NCI-H2227 (cell line): Measurements from ENCODE around the gene PLD1.
A peak's percentile ranks its signal among the peaks of the same experiment; 100 is the strongest.

Source experiments
- DNase-seq: peaks from one replicate; lab custom pipeline; 2025; ENCODE audit not compliant: unreplicated experiment; lab: John Stamatoyannopoulos, UW

Gene PLD1

DNA sequence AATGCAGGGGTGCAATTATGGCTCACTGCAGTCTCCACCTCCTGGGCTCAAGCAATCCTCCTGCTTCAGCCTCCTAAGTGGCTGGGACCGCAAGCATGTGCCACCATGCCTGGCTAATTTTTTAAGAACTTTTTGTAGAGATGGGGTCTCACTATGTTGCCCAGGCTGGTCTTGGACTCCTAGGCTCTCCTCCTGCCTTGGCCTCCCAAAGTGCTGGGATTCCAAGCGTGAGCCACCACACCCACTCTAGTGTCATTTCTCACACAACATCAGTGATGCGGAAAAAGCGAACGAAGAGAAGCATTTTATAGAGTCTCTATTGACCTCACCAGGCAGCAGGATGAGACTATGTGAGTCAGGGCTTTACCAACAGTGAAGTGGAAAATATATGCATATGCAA is 137.7 kb downstream of the PLD1 start:
- no peak for DNase-seq

DNA sequence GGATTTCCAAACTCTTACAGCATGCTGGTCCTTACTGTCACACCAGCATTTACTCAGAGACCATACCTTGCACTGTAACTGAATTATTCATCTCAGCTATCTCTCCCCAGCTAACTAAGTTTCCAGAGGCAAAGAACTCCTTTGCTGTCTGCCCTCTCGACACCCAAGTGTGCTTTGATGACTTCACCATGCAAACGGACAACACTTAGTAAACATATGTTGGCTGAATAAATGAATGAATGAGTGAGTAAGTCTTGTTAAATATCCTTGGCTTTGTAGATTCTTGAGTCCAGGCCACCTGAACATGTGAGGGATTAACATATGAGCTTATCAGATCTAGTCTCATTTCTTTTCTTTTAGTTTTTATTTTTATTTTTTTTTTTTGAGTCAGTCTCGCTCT is 138.2 kb downstream of the PLD1 start:
- DNase-seq: no peak

DNA sequence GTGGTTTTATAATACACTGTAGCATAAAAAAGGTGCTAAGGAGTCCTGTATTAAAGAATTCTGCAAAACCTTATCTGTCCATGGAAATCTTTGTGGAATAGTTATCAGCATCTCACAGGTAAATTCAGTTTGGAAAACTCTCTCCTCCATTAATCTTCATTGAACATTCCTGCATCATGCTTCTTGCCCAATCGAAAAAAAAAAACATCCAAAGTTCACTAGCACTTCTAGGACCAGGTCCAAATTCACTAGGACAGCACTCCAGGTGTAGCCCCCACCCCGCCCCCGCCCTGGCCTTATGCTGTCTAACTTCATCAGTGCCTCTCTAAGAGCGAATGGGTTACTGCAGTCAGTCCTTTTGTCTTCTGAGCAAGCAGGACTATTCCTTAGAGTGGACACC is 138.6 kb downstream of the PLD1 start:
- no peak for DNase-seq

DNA sequence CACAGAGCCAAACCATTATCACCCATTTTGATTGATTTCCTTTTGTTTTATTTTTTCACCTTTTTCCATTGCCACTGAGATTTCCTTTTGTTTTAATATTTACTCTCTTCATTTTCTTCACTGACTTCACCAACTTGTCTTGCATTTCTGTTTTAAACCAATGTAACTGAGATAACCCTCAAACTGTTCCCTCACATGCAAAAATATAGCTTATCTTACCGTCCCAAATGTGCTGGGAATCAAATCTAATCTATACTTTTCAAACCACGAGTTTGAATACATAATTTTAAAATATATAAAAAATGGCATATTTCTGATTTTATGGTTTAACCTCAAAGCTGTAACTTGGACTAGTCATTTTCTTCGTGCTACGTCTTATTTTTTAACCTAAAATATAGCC is 143.8 kb downstream of the PLD1 start:
- no peak for DNase-seq

DNA sequence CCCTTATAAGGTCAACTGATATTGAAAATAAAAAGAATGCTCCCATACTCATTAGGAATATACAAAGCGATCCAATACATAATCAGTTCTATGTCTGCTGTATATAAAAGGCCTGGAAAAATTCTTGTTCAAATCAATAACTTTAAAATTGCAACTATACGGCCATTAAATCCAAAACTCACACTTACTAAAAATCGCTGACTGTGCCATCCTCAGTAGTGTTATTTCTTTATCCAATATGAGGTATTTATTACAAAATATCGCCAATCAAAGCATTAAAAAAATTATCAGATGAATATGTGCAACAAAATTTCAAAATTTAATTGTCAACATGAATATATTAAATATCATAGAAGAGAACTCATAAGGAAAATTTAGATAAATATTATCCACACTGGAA is 146.5 kb downstream of the PLD1 start:
- DNase-seq: no peak

DNA sequence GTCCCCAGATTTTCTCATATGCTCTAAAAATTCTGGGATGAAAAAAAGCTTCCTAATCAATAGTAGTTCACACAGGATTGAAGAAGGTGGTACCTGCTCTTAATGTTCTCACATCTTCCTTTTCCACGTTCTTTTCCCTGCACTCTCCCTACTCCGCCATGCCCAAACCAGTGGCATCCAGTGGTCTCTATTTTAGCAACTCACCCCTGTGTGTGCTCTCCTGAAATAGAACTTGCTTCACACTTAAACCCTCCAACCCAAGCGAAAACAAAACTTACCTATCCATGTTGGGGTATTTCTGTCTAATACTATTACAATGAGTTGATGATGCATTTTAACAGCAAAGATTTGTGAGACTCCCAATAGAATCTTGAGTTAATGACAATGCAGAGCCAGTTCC is 148.8 kb downstream of the PLD1 start:
- no peak for DNase-seq

DNA sequence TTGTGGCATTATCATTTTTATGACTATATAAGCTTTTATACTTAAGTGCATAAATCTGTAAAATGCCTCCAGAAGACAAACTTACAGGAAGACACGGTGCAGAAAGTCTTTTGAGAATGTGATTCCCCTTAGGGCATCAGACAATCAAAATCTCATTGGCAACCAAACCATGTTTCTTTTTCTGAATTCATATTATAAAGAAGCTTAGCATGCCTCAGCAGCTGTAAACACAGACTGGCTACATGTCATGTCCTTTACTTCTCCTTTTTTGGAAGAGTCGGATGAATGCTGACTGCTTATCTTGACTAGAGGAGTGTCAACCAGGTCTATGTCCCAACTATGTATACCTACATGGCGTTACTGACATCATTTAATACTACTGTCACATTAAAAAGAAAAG is 150.1 kb downstream of the PLD1 start:
- no peak for DNase-seq

DNA sequence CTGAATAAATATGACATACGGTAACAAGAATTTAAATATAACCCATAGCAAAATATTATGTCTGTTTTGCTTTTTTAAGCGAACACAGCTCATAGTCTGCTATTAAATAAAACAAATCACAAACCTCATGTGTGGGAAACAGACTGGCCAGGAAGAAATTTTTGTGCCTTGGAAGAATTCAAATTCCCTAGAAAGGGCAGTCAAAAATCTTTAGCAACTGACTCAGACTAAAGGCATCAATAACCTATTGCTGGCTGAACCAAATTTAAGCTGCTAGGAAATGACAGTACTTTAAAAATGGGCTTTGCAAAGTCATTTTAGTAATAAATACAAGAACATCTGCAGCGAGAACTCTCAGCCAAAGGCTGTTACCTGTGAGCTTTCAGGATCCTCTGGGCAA is 151.4 kb downstream of the PLD1 start:
- no peak for DNase-seq

DNA sequence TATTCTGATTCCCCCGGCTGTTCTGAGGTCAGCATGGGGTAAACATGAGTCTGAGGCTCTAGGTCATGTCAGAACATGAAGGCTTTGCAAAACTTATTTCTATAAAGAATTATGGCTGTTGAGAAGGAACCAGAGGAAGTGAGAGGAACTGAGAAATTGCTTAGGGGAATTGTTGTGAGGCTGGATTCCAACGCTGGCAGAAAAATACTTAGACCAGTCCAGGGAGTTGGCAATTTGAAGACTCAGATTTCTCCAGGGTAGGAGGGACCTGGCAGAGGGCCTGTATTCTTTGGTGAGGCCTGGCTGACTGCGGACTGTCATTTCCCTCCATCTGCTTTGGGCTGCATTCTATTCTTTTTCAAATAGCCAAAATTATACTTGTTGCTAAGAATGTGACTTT is 155.5 kb downstream of the PLD1 start:
- DNase-seq: no peak

DNA sequence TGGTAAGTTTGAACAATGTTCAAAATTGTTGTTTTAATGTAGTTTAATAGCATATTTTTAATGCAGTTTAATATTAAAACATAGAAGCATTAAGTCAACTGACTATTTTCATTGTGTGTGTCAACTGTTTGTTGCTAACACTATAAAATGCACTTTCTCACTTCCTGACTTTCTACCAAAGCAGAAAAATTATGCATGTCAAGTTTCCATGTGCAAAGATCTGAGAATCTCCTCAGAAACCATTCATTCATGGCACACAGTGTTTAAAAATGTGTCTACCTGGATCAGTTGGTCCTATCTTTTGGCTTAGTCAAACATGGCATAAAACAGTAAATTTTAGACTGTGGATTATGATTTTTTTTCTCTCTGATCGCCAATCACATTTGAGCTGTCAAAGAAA is 156.0 kb downstream of the PLD1 start:
- no peak for DNase-seq

DNA sequence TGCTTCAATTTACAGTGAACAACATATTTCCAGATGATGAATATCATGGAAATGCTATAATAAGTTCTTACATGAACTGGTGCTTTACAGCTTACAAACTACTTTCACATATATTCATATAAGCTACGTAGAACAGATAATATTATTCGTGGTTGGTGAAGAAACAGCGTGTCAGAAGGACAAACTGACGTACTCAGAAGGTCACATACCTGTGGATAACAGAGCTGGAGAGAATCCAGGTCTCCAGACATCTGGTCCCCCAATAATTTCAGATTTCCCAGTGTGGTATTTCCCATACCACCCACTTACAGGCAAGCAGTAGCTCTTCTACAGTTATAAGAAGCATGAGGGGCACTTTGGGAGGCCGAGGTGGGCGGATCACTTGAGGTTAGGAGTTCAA is 156.6 kb downstream of the PLD1 start:
- DNase-seq: no peak

DNA sequence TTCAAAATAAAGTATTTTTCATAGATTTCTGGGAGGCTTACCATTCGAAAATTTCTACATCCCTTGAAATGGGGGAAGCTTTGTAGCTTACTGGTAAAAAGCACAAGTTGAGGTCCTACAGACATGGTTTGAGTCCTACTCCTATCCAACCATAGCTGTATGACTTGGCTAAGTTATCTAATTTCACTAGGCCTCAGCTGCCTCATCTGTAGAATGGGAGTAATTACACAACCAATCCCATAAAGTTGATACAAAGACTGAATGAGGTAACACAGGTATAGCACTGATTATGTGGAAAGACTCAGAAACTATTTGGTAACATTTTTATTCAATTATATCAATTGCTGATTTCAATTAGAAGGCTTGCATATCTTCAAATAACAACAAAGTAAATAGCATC is 157.4 kb downstream of the PLD1 start:
- DNase-seq: no peak

DNA sequence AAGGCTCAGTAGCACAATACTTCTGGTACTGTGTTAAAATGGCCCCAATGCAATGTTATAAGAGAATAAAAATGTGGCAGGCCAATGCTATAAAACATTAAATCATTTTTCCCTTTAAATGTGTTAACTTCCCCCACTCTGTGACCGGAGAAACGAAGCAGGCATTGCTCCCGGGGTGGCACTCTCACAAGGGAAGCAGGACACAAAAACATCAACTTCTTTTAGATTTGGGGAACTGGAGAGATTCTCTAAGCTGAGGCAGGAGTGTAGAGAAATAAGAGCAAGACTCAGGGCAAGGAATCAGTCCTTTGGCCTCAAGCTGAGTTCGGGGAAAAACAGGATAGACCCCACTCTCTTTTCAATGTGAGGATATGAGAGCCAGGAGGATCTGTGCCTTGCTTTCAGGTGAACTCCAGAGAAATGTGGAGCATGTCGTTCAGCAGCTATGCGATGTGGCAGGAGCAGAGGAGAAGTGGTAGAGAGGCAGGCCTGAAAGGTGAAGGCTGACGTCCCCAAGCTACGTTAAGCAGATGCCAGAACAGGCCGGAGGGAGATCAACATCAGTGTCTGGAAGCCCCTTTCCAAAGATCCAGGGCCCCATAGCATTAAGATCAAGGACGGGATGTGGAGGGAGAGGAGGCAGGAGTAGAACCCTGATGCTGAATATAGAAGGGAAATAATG is 160.2 kb downstream of the PLD1 start:
- no peak for DNase-seq

DNA sequence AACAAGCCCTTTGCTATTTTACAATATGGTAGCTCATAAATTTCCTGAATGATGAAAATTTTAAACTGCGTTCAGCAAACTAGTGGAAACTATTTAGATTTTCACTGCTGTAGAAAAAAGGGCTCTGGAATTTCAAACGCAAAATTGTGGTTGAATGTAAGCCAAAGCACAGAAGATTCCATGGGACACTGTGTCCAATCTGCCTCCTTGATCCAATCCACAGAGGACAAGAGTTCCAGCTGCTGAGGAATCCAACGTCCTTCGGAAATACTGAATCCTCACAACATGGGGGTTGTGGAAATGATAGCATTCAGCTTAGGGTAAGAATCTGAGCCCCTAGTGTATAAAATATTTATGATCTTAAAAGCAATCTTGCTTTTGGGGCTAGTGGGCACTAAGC is 161.0 kb downstream of the PLD1 start:
- no peak for DNase-seq

DNA sequence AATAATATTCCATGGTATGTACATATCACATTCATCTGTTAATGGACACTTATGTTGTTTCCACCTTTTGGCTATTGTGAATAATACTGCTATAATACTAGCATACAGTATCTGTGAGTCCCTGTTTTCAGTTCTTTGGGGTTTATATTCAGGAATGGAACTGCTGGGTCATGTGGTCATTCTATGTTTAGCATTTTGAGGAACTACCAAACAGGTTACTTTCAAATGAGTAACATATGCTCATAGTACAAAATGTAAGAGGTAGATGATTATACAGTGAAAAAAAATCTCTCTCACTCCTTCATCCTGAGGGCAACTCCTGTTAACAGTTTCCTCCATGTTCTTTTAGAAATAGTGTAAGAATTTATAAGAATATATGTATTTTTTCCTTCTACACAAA is 162.2 kb downstream of the PLD1 start:
- DNase-seq: no peak

DNA sequence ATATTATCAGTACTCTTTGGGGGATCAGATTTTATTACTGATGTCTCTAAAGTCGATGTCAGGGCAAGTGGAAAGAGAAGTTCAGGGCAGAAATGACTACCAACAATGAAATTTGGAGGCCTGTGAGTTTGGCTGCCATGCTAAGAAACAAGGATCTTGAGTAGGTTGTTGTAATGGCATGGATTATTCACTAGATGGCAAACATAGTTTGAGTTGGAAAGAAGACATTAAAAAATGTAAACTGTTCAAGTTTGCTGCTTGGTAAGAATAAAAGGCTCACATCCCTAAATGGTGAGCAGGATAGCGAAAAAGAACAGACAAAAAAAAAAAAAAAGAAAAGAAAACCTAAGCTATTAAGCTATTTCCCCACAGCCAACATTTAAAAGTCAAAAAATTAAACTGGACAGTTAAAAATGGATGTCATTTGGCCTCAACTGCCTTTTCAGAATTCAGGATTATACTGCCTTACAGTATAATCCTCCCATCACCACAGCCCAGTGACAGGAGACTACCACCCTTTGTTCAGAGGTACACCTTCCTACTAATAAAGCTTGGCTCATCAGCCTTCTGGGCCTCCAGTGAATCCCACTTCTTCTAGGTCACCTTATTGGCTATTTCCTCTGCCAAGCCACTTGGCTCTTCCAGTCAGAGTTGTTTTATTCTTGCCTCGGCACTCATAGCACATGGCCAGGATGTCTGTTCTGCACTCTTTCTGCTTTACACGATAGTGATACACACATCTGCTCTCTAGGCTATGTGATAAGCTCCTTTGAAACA is 163.7 kb downstream of the PLD1 start:
- peak; percentile 55 for DNase-seq

DNA sequence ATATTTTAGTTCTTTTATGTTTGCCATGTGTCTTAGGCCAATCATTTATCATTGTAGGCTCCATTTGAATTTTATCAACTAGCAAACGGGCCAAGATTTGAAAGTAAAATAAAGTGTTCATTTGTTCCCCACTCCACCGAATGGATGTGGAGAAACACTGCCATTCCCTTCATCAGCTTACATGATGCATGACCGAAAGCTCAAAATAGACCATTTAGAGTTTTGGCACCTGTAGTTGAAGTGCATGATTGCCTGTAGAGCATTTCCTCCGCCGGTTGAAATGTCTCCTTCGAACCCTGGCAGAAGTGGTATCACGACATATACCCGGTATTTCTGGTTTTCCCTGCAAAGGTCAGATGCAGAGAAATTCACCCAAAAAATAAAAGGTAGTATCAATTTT is 165.6 kb downstream of the PLD1 start:
- no peak for DNase-seq

DNA sequence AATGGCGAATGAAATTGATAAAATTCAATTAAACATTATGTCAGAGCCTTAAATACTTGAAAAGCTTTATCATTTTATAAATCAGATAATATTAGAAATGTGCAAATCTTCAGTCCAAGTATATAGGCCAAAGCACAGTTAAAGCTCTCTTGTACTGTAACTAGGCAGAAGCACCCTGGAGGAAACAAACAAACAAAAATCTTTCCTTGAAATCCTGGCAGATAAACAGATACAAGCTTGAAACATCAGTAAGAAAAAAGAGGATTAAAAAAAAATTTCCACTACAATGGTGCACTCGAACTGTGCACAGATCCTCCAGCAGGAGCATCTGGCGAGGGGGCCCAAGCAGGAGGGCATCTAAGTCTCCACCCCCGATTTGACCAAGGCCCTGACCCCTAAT is 166.6 kb downstream of the PLD1 start:
- no peak for DNase-seq

DNA sequence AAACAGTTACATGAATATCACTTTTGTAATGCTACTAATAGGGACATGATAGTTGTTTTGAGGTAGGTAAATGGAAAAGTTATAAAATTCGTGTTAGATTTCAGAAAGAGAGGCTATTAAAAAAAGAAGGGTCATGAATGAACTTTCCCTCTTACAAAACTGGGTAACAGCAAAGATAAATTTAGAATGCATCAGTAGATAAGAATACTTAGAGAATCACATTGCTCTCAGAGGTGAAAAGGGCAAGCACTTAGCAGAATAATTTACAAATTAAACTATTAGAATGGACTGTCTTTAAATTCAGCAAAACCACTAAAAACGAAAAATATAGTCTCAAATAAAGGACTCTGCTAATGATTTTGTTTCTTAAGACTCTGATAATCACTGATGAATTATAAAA is 167.2 kb downstream of the PLD1 start:
- DNase-seq: no peak

DNA sequence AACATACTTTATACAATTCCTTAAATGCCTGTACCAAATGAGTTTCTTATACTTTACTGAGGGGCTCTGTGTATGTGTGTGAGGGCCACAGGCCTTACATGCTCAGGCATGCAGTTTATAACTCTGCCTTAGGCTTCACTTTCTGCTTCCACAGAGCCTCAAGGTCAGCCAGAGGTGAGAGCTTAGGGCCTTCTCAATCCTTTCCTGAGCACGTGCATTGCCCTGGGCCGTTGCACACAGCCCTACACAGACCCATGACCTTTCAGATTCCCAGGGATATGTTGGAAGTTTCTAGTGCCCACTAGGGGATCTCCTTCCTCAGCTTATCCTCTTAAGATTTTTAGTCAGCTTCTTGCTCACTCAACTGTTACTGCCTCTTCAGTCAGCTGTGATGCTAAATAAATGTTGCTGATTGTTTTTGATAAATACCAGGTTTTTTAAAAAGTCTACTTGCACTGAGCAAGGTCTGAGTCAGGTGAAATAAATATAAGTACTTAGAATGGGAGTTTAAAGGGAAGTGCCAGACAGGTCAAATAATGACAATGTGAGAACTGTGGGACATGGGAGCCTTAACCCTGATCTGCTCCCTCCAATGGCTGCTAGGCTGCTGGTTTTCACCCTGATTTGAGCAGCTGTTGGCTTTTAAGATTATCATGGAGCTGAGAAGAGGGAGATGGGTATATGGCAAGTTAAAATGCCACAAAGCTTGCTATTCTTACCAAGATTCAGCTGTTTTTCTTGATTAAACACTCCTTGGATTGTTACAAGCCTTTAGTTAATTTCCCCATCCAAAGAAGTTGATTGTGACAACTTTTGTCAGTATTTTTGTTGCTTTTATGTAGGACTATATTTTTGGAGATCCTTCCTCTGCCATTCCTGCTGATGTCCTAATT is 169.5 kb downstream of the PLD1 start:
- no peak for DNase-seq

DNA sequence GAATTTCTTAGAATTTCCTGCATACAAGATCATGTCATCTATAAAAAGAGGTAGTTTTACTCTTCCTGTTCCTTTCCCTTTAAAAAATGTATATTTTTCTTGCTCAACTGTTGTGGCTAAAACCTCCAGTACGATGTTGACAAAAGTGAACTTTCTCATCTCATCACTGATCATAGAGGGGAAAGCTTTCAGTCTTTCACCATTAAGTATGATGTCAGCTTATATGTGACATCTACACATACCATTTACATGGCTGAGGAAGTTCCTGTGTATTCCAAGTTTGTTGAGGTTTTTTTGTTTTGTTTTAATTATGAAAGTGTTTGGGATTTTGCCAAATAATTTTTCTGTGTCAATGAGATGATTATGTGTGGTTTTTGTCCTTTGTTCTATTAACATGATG is 173.6 kb downstream of the PLD1 start:
- DNase-seq: no peak

DNA sequence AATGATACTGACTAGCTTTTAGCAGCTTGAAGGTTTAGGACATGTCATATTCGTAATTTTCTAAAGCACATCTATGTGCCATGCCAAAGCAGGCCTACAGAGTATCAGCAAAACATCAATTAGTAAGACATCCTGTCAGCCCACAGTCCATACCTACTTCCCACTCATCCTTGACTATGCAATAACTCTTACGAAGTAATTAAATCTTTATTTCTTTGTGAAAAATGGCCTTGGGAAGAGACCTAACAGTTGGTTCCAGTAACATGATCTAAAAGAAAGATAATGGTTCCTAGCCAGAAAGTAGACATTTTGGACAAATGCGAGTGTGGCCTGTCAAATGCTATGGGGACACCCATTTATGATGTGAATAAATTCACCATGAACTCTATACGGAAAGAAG is 177.5 kb downstream of the PLD1 start:
- DNase-seq: no peak
